ENCODE results near the gene GDA. TPM values are rescaled to one million over a fixed set of nuclear protein-coding genes. Genes with fewer than 3 reads are reported as not detected.

Gene GDA
- total RNA-seq, 1 experiment from 2014 or later = 3.6 TPM

- H4K91ac ChIP-seq (ENCODE audit: insufficient read length, low read depth, low read length) = no peak overlapping the region
- no peak overlapping the region for H3K23ac ChIP-seq (ENCODE audit: insufficient read length, low read depth, low read length)
- H3K4me1 Mint-ChIP-seq = peaks cover 0 to 6% of the 10 kb centered on the region in 2 experiments; a peak in 3 of 4 replicates
- H3K18ac ChIP-seq (ENCODE audit: insufficient read length, low read depth, low read length) = no peak overlapping the region
- no peak overlapping the region for H2AK5ac ChIP-seq (ENCODE audit: insufficient read length, low read length)
- no peaks in the 10 kb centered on the region for H3K79me2 ChIP-seq (ENCODE audit: insufficient read depth, low read length)
- H3K4me1 ChIP-seq (ENCODE audit: insufficient read depth, low read length) = no peaks in the 10 kb centered on the region
- WGBS (ENCODE audit: extremely low coverage, insufficient read length, low lambda C conversion rate) = no CpG with 5 or more reads among the region's 11 CpGs
- no peak overlapping the region for H2BK12ac ChIP-seq (ENCODE audit: insufficient read length, low read depth, low read length)
- H3K56ac ChIP-seq (ENCODE audit: insufficient read length, low read depth, low read length) = no peak overlapping the region
- no peaks in the 10 kb centered on the region for H4K20me1 ChIP-seq (ENCODE audit: control insufficient read depth, insufficient read depth, insufficient read length)
- no peak overlapping the region for H4K8ac ChIP-seq (replicated peaks; ENCODE audit: insufficient read length, low read depth, low read length)
- H3K4ac ChIP-seq (ENCODE audit: low read depth, low read length) = no peak overlapping the region
- no peaks in the 10 kb centered on the region for H3K27me3 ChIP-seq (ENCODE audit: insufficient read depth, low read length)
- no peaks in the 10 kb centered on the region for H3K79me1 ChIP-seq (ENCODE audit: insufficient read depth, low read depth, low read length, poor library complexity, severe bottlenecking)
- H3K27ac ChIP-seq (ENCODE audit: insufficient read length, low read depth, low read length) = no peak overlapping the region
- H2BK120ac ChIP-seq (ENCODE audit: low read depth, low read length, poor library complexity, severe bottlenecking) = no peak overlapping the region
- H2BK5ac ChIP-seq (ENCODE audit: insufficient read length, low read length) = no peak overlapping the region
- H2AFZ ChIP-seq (ENCODE audit: low read length) = no peak overlapping the region
- H3K14ac ChIP-seq (ENCODE audit: insufficient read depth, low read length) = no peak overlapping the region; the same call in 1 of the 2 replicates
- no peak overlapping the region for H2BK20ac ChIP-seq (ENCODE audit: low read depth, low read length, poor library complexity, severe bottlenecking)
- H3K36me3 Mint-ChIP-seq (ENCODE audit: insufficient read depth in 1 of 3, low read depth in 3 of 3) = peaks cover 0 to 9% (median 0%) of the 10 kb centered on the region in 3 experiments; a peak in 1 of 7 replicates
- no peaks in the 10 kb centered on the region; a peak in 1 of 5 replicates for H3K9me3 Mint-ChIP-seq
- no peaks in the 10 kb centered on the region for H3K9me3 ChIP-seq (ENCODE audit: control insufficient read depth, low read depth, low read length)
- H3K4me2 ChIP-seq (ENCODE audit: insufficient read depth, insufficient read length, low read length) = no peak overlapping the region
- no peak overlapping the region for H3T11ph ChIP-seq (ENCODE audit: low read length)
- H2BK15ac ChIP-seq (ENCODE audit: low read depth, low read length) = no peak overlapping the region
- no peak overlapping the region for H3K9ac ChIP-seq (ENCODE audit: extremely low read depth, insufficient read length, low read length)
- peak; percentile 94 for TF ChIP-seq CTCF (conservative IDR thresholded peaks at IDR 0.05)
- no peak overlapping the region for H3K4me3 Mint-ChIP-seq
- no peaks in the 10 kb centered on the region for H3K23me2 ChIP-seq (ENCODE audit: insufficient read length, low read depth, low read length, poor library complexity, severe bottlenecking)
- DNase-seq = peak; percentile 78
- H4K5ac ChIP-seq (ENCODE audit: insufficient read length, low read depth, low read length) = no peak overlapping the region
- H3K27me3 Mint-ChIP-seq (ENCODE audit: low read depth) = peaks cover 2% of the 10 kb centered on the region; the same call in 1 of the 2 replicates
- 0 out of 7 replicates have a peak overlapping the region, but pooled peaks of 2 of the 3 experiments have one; percentile 30 to 38 for H3K27ac Mint-ChIP-seq
Measured at GRCh38 chr9:72280913-72281500, 131.8 kb downstream of the GDA start.

Measured in H9 (cell line).